BJ (cell line): ENCODE results near the gene ELOVL3. TPM values are rescaled to one million over a fixed set of nuclear protein-coding genes. Genes with fewer than 3 reads are reported as not detected.
"Not testable (repeated sequence)": the region's sequence is repeated elsewhere in the genome, so short reads cannot be mapped to it uniquely, and the experiment has no call there.

Experiments
- CTCF ChIA-PET: fragments of 350-600 bp; formaldehyde crosslinking; extraction: SDS; loops from one replicate; lab custom pipeline; 2021; ENCODE audit warnings: antibody characterized with exemption, inconsistent platforms; lab: Yijun Ruan, JAX
- POLR2A ChIA-PET: fragments of 300-600 bp; sonication (Branson Sonifier 250); formaldehyde crosslinking; extraction: SDS; loops from one replicate; lab custom pipeline; 2021; ENCODE audit warnings: antibody characterized with exemption; lab: Charles Lee
- DNase-seq: peaks from one replicate; pipeline ENCODE4 v3.0.0-alpha.2; 2011; ENCODE audit warnings: low read depth
- H3K27me3 ChIP-seq: 2 replicates; pipeline ENCODE4 v1.6.0; 2011; ENCODE audit warnings: low read length; ENCODE audit not compliant: control insufficient read depth, insufficient read depth
- H3K36me3 ChIP-seq: 2 replicates; pipeline ENCODE4 v1.5.1; 2011; ENCODE audit warnings: low read length; ENCODE audit not compliant: control insufficient read depth, insufficient read depth
- H3K4me3 ChIP-seq: 2 replicates; pipeline ENCODE4 v1.5.1; 2011; ENCODE audit warnings: low read depth, mild to moderate bottlenecking, control low read depth, low read length
- polyA plus RNA-seq: library from polyadenylated mRNA; depleted of rRNA; stranded (reverse); fragments of >200 nt; gene quantifications from 2 replicates; pipeline ENCODE4 v1.2.3, GENCODE V29; 2011
- TF ChIP-seq, protein P1 (sequence below): IDR thresholded peaks from 2 replicates; pipeline ENCODE4 v1.5.1; 2011; ENCODE audit warnings: low read depth, mild to moderate bottlenecking, control low read depth, inconsistent platforms, low read length, moderate library complexity; ENCODE audit not compliant: insufficient read depth

The ELOVL3 gene
- polyA plus RNA-seq, 1 experiment = 0.43 TPM

DNA sequence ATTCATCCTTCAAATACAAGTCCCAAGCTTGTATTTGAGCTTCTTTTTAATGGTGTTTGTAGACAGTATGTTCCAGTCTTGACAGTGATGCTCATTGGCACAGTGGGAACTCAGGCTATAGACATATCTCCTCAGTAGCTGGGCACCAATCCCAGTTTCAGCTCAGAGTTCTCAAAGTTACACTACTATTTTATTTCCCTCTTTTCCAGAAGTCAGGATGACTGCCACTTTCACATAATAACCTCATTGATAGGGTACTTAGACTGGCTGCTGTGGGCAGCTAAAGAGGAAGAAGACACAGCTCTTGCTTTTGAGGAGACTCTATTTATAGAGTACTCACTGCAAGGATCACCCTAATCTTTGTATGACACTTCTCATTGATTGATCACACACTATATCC, 21.6 kb downstream of the ELOVL3 start:
- no peak for DNase-seq
- ChIA-PET CTCF (interaction anchor here (0.7 to 3.0 kb wide), 5 partner anchors 15 to 104 kb away, joined by 3 to 14 read pairs (median 5); no protein-coding TSS in a partner anchor), POLR2A (no interaction called here)
- no peaks in the 10 kb centered on the region for H3K27me3 ChIP-seq
- TF ChIP-seq, protein P1, sequence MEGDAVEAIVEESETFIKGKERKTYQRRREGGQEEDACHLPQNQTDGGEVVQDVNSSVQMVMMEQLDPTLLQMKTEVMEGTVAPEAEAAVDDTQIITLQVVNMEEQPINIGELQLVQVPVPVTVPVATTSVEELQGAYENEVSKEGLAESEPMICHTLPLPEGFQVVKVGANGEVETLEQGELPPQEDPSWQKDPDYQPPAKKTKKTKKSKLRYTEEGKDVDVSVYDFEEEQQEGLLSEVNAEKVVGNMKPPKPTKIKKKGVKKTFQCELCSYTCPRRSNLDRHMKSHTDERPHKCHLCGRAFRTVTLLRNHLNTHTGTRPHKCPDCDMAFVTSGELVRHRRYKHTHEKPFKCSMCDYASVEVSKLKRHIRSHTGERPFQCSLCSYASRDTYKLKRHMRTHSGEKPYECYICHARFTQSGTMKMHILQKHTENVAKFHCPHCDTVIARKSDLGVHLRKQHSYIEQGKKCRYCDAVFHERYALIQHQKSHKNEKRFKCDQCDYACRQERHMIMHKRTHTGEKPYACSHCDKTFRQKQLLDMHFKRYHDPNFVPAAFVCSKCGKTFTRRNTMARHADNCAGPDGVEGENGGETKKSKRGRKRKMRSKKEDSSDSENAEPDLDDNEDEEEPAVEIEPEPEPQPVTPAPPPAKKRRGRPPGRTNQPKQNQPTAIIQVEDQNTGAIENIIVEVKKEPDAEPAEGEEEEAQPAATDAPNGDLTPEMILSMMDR = no peak
- H3K36me3 ChIP-seq = 0 out of 2 replicates have a peak, but pooled peaks cover 2% of the 10 kb centered on the region
- no peak overlapping the region for H3K4me3 ChIP-seq

DNA sequence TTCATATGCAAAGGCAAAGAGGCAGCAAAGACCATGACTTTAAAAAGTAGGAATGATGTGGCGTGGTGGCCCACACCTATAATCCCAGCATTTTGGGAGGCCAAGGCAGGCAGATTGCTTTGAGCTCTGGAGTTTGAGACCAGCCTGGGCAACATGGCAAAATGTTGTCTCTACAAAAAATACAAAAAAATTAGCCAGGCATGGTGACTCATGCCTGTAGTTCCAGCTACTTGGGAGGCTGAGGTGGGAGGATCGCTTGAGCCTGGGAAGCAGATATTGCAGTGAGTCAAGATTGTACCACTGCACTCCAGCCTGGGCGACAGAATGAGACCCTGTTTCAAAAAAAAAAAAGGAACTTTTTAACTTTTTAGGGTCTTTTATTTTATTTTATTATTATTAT, 26.4 kb downstream of the ELOVL3 start:
- POLR2A ChIA-PET, DNase-seq, H3K36me3 ChIP-seq, H3K27me3 ChIP-seq, H3K4me3 ChIP-seq: not testable (repeated sequence)
- CTCF ChIA-PET = interaction anchor here (0.9 to 2.4 kb wide), 4 partner anchors 10 to 147 kb away, joined by 3 to 15 read pairs (median 5); no protein-coding TSS in a partner anchor

DNA sequence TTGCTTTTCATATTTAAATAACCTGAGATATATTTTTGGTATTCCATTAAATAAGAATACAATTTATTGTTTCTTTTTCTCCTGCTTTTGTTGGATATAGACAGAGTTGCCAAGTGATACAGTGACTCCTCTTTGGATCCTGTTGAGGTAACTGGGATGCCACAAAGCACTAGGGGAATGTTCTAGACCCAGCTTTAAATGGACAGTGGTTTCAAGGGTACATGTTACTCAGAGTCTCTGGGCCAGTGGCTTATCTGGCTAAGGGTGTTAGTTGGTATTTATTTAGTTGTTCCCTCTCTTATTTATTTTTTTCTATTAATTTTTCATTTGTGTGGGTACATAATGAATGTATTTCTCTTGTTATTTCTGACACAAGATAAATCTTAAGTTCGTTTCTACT, 28.3 kb downstream of the ELOVL3 start:
- TF ChIP-seq, protein P1 = no peak
- Histone ChIP-seq H3K27me3 (no peaks in the 10 kb centered on the region), H3K4me3 (no peak overlapping the region), H3K36me3 (no peaks in the 10 kb centered on the region; the same call in 1 of the 2 replicates)
- CTCF ChIA-PET = interaction anchor here (1.3 to 2.4 kb wide), 2 partner anchors 24 to 93 kb away, joined by 3 to 15 read pairs; no protein-coding TSS in a partner anchor
- POLR2A ChIA-PET = no interaction called here
- DNase-seq = no peak

DNA sequence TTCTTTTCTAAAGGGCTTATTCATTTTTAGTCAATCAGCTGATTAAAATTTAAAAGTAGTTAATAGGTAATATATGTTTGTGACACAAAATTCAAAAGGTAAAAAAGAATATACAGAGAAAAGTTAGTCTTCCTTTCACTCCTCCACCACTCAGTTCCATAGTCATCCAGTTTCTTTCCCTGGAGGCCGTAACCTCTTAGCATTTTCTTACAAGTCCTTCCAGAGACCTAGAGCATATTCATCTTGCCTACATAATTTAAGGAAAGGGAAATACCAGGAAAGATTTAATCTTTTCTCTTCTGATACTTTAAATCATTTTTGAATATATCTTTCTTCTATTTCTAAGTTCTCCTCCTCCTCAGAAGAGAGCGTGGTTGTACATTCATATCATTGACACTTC, 29.3 kb downstream of the ELOVL3 start:
- CTCF ChIA-PET = no interaction called here
- Histone ChIP-seq H3K4me3 (no peak overlapping the region), H3K36me3 (peaks cover 1% of the 10 kb centered on the region; the same call in 1 of the 2 replicates), H3K27me3 (no peaks in the 10 kb centered on the region)
- POLR2A ChIA-PET = no interaction called here
- TF ChIP-seq, protein P1 = no peak
- no peak for DNase-seq

DNA sequence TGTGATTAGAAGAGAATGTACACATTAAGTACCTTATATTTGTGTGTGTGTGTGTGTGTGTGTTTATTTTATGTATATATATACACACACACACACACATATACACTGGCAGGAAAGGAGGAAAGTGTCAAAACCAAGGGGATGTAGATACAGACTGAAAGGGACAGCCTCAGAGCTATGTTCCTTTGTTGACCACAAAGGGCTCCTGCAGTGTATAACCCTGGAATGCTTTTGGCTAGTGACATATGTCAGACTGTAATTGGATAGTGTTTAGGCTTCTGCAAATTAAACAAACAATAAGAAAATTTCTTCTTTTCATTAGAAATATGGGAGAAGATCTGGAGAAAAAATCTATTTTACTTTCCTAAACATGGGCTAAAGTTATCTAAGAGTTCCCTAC, 35.1 kb downstream of the ELOVL3 start:
- POLR2A ChIA-PET = no interaction called here
- CTCF ChIA-PET = interaction anchor here (2.5 kb wide), 1 partner anchor 11 kb away, joined by 13 read pairs; no protein-coding TSS in a partner anchor
- no peak for DNase-seq

More for the DNA sequence above, 35.1 kb downstream of the ELOVL3 start:
- H3K27me3 ChIP-seq = no peaks in the 10 kb centered on the region
- TF ChIP-seq, protein P1 = no peak
- peaks cover 3% of the 10 kb centered on the region for H3K36me3 ChIP-seq
- no peak overlapping the region for H3K4me3 ChIP-seq
